Osteocyte (in vitro differentiated cells): ENCODE results near the gene PNLIPRP3. TPM values are rescaled to one million over a fixed set of nuclear protein-coding genes. Genes with fewer than 3 reads are reported as not detected.

ENCODE experiments used
- DNase-seq: peaks from one replicate; pipeline ENCODE4 v3.0.0; 2021; ENCODE audit warnings: mixed read lengths; ENCODE audit not compliant: unreplicated experiment; ENCODE audit errors: extremely low spot score
- H3K27ac Mint-ChIP-seq: one replicate; pipeline ENCODE4 v1.8.0; 2021; ENCODE audit warnings: mild to moderate bottlenecking, mixed read lengths; ENCODE audit not compliant: unreplicated experiment
- H3K27me3 Mint-ChIP-seq: one replicate; pipeline ENCODE4 v1.8.0; 2021; ENCODE audit warnings: mixed read lengths; ENCODE audit not compliant: unreplicated experiment
- H3K36me3 Mint-ChIP-seq: one replicate; pipeline ENCODE4 v1.8.0; 2021; ENCODE audit warnings: mixed read lengths; ENCODE audit not compliant: unreplicated experiment
- H3K4me1 Mint-ChIP-seq: one replicate; pipeline ENCODE4 v1.8.0; 2021; ENCODE audit warnings: mixed read lengths; ENCODE audit not compliant: unreplicated experiment
- H3K4me3 Mint-ChIP-seq: one replicate; pipeline ENCODE4 v1.8.0; 2021; ENCODE audit warnings: mild to moderate bottlenecking, moderate library complexity, mixed read lengths; ENCODE audit not compliant: unreplicated experiment
- H3K9me3 Mint-ChIP-seq: one replicate; pipeline ENCODE4 v1.8.0; 2021; ENCODE audit warnings: mixed read lengths; ENCODE audit not compliant: unreplicated experiment
- CTCF ChIP-seq: fragments of 200-600 bp; sonication (generic); IDR thresholded peaks from 2 replicates; pipeline ENCODE4 v1.5.0; 2021; ENCODE audit warnings: antibody characterized with exemption, mild to moderate bottlenecking, moderate library complexity
- total RNA-seq: library from RNA; stranded (reverse); gene quantifications from 2 replicates; pipeline ENCODE4 v1.2.1, GENCODE V29; 2021

PNLIPRP3 gene
- total RNA-seq, 1 donor from 2014 or later, result not detected

DNA sequence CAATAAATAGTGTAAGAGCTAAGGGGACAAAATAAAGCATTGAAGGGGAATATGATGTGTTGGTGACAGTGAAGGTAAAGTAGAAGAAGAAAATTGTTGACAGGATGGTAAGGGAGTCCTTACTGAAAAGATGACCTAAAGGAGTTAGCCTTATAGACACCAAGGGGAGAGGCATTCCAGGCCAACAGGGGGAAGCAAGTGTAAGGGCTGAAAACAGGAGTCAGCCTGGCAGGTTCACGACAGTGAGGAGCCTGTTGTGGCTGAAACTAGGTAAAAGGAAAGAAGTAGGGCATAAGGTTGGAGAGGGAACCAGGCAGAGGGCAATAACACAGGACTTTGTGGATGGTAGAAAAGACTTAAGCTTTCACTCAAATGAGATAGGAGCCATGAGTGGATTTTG lies 34.0 kb downstream of the PNLIPRP3 start:
- no peak for DNase-seq
- Mint-ChIP-seq H3K27me3 (peaks cover 15% of the 10 kb centered on the region), H3K27ac (no peak overlapping the region)

DNA sequence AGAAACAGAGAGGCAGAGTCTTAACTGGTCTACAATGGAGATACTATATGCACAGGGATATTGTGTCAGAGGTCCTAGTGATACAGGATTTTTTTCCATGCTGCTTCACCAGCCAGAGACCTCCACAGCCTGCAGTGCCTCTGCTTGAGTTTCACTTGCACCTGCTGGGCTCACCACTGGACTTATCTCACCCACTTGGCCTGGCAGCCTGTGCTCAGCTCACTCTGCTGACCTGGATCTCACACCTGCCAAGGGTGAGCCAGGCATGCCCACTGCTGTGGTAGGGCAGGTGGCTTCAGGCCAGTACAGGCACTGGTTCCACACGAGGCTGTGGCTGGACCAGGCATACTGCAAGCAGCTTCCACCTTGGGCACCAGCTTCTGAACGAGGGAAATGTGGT lies 36.6 kb downstream of the PNLIPRP3 start:
- no peak for DNase-seq
- no peaks in the 10 kb centered on the region for H3K36me3 Mint-ChIP-seq
- H3K27me3 Mint-ChIP-seq, result peaks cover 6% of the 10 kb centered on the region
- H3K4me1 Mint-ChIP-seq, result no peaks in the 10 kb centered on the region
- no peak for TF ChIP-seq CTCF
- no peak overlapping the region for H3K27ac Mint-ChIP-seq
- H3K4me3 Mint-ChIP-seq, result no peak overlapping the region
- no peaks in the 10 kb centered on the region for H3K9me3 Mint-ChIP-seq

More for the DNA sequence above, 34.0 kb downstream of the PNLIPRP3 start:
- H3K36me3 Mint-ChIP-seq, result no peaks in the 10 kb centered on the region
- H3K4me1 Mint-ChIP-seq, result no peaks in the 10 kb centered on the region
- no peak overlapping the region for H3K4me3 Mint-ChIP-seq
- TF ChIP-seq CTCF, result no peak
- no peaks in the 10 kb centered on the region for H3K9me3 Mint-ChIP-seq

DNA sequence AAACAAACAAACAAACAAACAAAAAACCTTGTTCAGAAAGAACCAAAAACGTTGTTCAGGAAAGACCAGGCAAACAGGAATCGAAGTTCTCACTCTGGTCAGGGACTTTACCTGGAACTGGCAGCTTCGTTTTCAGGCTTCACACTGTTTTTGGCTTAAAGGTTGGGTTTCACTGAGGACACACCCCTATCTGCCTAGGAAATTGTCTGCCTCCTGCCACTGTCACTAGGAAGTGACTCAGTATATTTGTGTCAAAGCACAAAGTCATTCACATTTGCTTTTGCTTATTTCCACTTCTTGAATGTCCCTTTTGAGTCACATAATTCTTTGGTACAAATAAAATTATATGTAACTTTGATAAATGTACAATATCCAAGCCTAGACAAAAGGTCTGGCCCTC lies 37.9 kb downstream of the PNLIPRP3 start:
- Mint-ChIP-seq H3K27me3 (peaks cover 6% of the 10 kb centered on the region), H3K27ac (no peak overlapping the region), H3K4me3 (no peak overlapping the region), H3K4me1 (no peaks in the 10 kb centered on the region), H3K9me3 (no peaks in the 10 kb centered on the region), H3K36me3 (no peaks in the 10 kb centered on the region)
- no peak for DNase-seq
- no peak for TF ChIP-seq CTCF

GRCh38 chr10:116466715-116467422 lies 39.2 kb downstream of the PNLIPRP3 start:
- Mint-ChIP-seq H3K4me3 (no peak overlapping the region), H3K27ac (no peak overlapping the region)
- DNase-seq, result no peak

DNA sequence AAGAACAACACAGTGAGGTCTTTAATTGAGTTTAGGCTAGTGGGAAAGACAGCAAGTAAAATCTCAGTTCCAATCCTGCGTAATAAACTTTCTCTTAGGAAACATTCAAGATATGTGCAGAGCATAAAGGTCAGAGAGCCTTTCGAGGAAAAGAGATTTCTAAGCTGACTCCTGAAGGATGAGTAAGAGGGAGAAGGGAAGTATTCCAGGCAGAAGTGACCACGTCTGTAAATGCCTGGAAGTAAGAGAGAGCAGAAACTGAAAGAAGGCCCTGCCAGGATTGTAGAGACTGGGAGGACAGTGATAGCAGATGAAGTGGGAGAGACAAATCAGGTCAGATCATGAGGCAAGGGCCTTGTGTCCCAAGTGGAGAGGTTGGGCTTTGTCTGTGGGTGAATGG lies 41.8 kb downstream of the PNLIPRP3 start:
- no peak for DNase-seq
- no peaks in the 10 kb centered on the region for H3K36me3 Mint-ChIP-seq
- no peak overlapping the region for H3K4me3 Mint-ChIP-seq
- H3K4me1 Mint-ChIP-seq, result no peaks in the 10 kb centered on the region
- H3K9me3 Mint-ChIP-seq, result no peaks in the 10 kb centered on the region
- no peak for TF ChIP-seq CTCF
- H3K27ac Mint-ChIP-seq, result no peak overlapping the region
- H3K27me3 Mint-ChIP-seq, result no peaks in the 10 kb centered on the region

More at GRCh38 chr10:116466715-116467422, 39.2 kb downstream of the PNLIPRP3 start:
- Mint-ChIP-seq H3K27me3 (no peaks in the 10 kb centered on the region), H3K4me1 (no peaks in the 10 kb centered on the region), H3K9me3 (no peaks in the 10 kb centered on the region), H3K36me3 (no peaks in the 10 kb centered on the region)
- no peak for TF ChIP-seq CTCF
